ENCODE measurements around the gene ANKRD39.

Gene ANKRD39

GRCh38 chr2:96801005-96801785 lies 56.6 kb downstream of the ANKRD39 start:
- H3K9me3 ChIP-seq (ENCODE audit: control insufficient read depth in 1 of 2, low read length in 2 of 2) = no peaks in the 10 kb centered on the region
- H3K36me3 ChIP-seq (ENCODE audit: control insufficient read depth in 1 of 2, insufficient read depth in 2 of 2, low read length in 2 of 2) = peaks cover 5 to 45% of the 10 kb centered on the region in 2 donors
- H3K27me3 ChIP-seq (ENCODE audit: control insufficient read depth in 1 of 2, insufficient read depth in 2 of 2, low read length in 2 of 2) = no peaks in the 10 kb centered on the region
- peaks cover 3 to 4% of the 10 kb centered on the region in 2 donors for H3K4me1 ChIP-seq (ENCODE audit: control insufficient read depth in 1 of 2, insufficient read depth in 2 of 2, low read length in 2 of 2)
- no peak overlapping the region for H3K27ac ChIP-seq (ENCODE audit: low read depth, low read length)
- H3K9ac ChIP-seq (ENCODE audit: low read depth in 1 of 2, low read length in 2 of 2) = no peak overlapping the region
- no peak overlapping the region for H3K4me3 ChIP-seq (ENCODE audit: low read depth in 1 of 2, low read length in 2 of 2)

GRCh38 chr2:96800061-96801004 lies 57.5 kb downstream of the ANKRD39 start:
- no peak overlapping the region for H3K9ac ChIP-seq (ENCODE audit: low read depth in 1 of 2, low read length in 2 of 2)
- no peaks in the 10 kb centered on the region for H3K9me3 ChIP-seq (ENCODE audit: control insufficient read depth in 1 of 2, low read length in 2 of 2)
- no peak overlapping the region for H3K4me3 ChIP-seq (ENCODE audit: low read depth in 1 of 2, low read length in 2 of 2)
- peaks cover 5 to 45% of the 10 kb centered on the region in 2 donors for H3K36me3 ChIP-seq (ENCODE audit: control insufficient read depth in 1 of 2, insufficient read depth in 2 of 2, low read length in 2 of 2)
- H3K27ac ChIP-seq (ENCODE audit: low read depth, low read length) = no peak overlapping the region
- no peaks in the 10 kb centered on the region for H3K27me3 ChIP-seq (ENCODE audit: control insufficient read depth in 1 of 2, insufficient read depth in 2 of 2, low read length in 2 of 2)
- H3K4me1 ChIP-seq (ENCODE audit: control insufficient read depth in 1 of 2, insufficient read depth in 2 of 2, low read length in 2 of 2) = peaks cover 3 to 4% of the 10 kb centered on the region in 2 donors

- Histone ChIP-seq H3K4me3 (ENCODE audit: low read depth in 1 of 2, low read length in 2 of 2) (no peak overlapping the region), H3K4me1 (ENCODE audit: control insufficient read depth in 1 of 2, insufficient read depth in 2 of 2, low read length in 2 of 2) (peaks cover 3 to 4% of the 10 kb centered on the region in 2 donors), H3K27me3 (ENCODE audit: control insufficient read depth in 1 of 2, insufficient read depth in 2 of 2, low read length in 2 of 2) (no peaks in the 10 kb centered on the region), H3K9me3 (ENCODE audit: control insufficient read depth in 1 of 2, low read length in 2 of 2) (no peaks in the 10 kb centered on the region), H3K9ac (ENCODE audit: low read depth in 1 of 2, low read length in 2 of 2) (no peak overlapping the region), H3K36me3 (ENCODE audit: control insufficient read depth in 1 of 2, insufficient read depth in 2 of 2, low read length in 2 of 2) (peaks cover 5 to 45% of the 10 kb centered on the region in 2 donors), H3K27ac (ENCODE audit: low read depth, low read length) (no peak overlapping the region)
Measured at GRCh38 chr2:96799623-96799935, 58.2 kb downstream of the ANKRD39 start.

GRCh38 chr2:96798733-96799622 lies 58.8 kb downstream of the ANKRD39 start:
- Histone ChIP-seq H3K27ac (ENCODE audit: low read depth, low read length) (no peak overlapping the region), H3K27me3 (ENCODE audit: control insufficient read depth in 1 of 2, insufficient read depth in 2 of 2, low read length in 2 of 2) (no peaks in the 10 kb centered on the region), H3K4me3 (ENCODE audit: low read depth in 1 of 2, low read length in 2 of 2) (no peak overlapping the region), H3K4me1 (ENCODE audit: control insufficient read depth in 1 of 2, insufficient read depth in 2 of 2, low read length in 2 of 2) (peaks cover 3 to 4% of the 10 kb centered on the region in 2 donors), H3K9me3 (ENCODE audit: control insufficient read depth in 1 of 2, low read length in 2 of 2) (no peaks in the 10 kb centered on the region), H3K9ac (ENCODE audit: low read depth in 1 of 2, low read length in 2 of 2) (no peak overlapping the region), H3K36me3 (ENCODE audit: control insufficient read depth in 1 of 2, insufficient read depth in 2 of 2, low read length in 2 of 2) (peaks cover 5 to 45% of the 10 kb centered on the region in 2 donors)
